HEK293T (cell line): ENCODE results near the gene PITHD1.

ENCODE experiments used
- ARNT ChIP-seq: fragments of 450-650 bp; IDR thresholded peaks from 2 replicates; pipeline ENCODE4 v1.6.1; 2017; ENCODE audit warnings: mild to moderate bottlenecking
- BHLHE40 ChIP-seq: fragments of 450-650 bp; IDR thresholded peaks from 2 replicates; pipeline ENCODE4 v1.6.1; 2016; ENCODE audit warnings: mild to moderate bottlenecking, moderate library complexity, borderline replicate concordance
- CTBP1 ChIP-seq: fragments of 450-650 bp; IDR thresholded peaks from 2 replicates; pipeline ENCODE4 v1.6.1; 2016; ENCODE audit warnings: borderline replicate concordance
- ELF4 ChIP-seq: fragments of 450-650 bp; IDR thresholded peaks from 2 replicates; pipeline ENCODE4 v1.6.1; 2017; ENCODE audit warnings: antibody characterized with exemption
- FOXA1 ChIP-seq: fragments of 450-650 bp; IDR thresholded peaks from 2 replicates; pipeline ENCODE4 v1.6.1; 2016; ENCODE audit warnings: mild to moderate bottlenecking
- FOXK2 ChIP-seq: fragments of 450-650 bp; IDR thresholded peaks from 2 replicates; pipeline ENCODE4 v1.6.1; 2016; ENCODE audit warnings: mild to moderate bottlenecking
- FOXM1 ChIP-seq: fragments of 450-650 bp; IDR thresholded peaks from 2 replicates; pipeline ENCODE4 v1.6.1; 2017; ENCODE audit warnings: mild to moderate bottlenecking, borderline replicate concordance
- HDGF ChIP-seq: fragments of 450-650 bp; IDR thresholded peaks from 2 replicates; pipeline ENCODE4 v1.6.1; 2017; ENCODE audit warnings: antibody characterized with exemption, borderline replicate concordance
- L3MBTL2 ChIP-seq: fragments of 450-650 bp; conservative IDR thresholded peaks from 2 replicates; pipeline ENCODE4 v1.6.1; 2016; ENCODE audit warnings: mild to moderate bottlenecking
- NFRKB ChIP-seq: fragments of 450-650 bp; IDR thresholded peaks from 2 replicates; pipeline ENCODE4 v1.6.1; 2016; ENCODE audit warnings: mild to moderate bottlenecking, moderate library complexity
- SP1 ChIP-seq: fragments of 450-650 bp; IDR thresholded peaks from 2 replicates; pipeline ENCODE4 v1.6.1; 2017
- SUZ12 ChIP-seq: fragments of 450-650 bp; IDR thresholded peaks from 2 replicates; pipeline ENCODE4 v1.6.1; 2016; ENCODE audit warnings: mild to moderate bottlenecking
- TARDBP ChIP-seq: fragments of 450-650 bp; IDR thresholded peaks from 2 replicates; pipeline ENCODE4 v1.6.1; 2016

- TF ChIP-seq BHLHE40, result no peak
- no peak for TF ChIP-seq SUZ12
- TF ChIP-seq L3MBTL2, result no peak
- TF ChIP-seq FOXA1, result no peak
- no peak for TF ChIP-seq TARDBP
- no peak for TF ChIP-seq NFRKB
- no peak for TF ChIP-seq CTBP1
- TF ChIP-seq SP1, result no peak
- TF ChIP-seq ARNT, result no peak
- TF ChIP-seq FOXK2, result no peak
- TF ChIP-seq ELF4, result no peak
- no peak for TF ChIP-seq FOXM1
- no peak for TF ChIP-seq HDGF
Measured at GRCh38 chr1:23791516-23792047, 13.4 kb downstream of the PITHD1 start.
